Cardiac fibroblast (primary cell): ENCODE data around the gene MAN1A1.
A peak's percentile ranks its signal among the peaks of the same experiment; 100 is the strongest.

Source experiments
- DNase-seq, 2 donors: peaks; one replicate each; pipeline versions ENCODE4 v3.0.0 to v3.0.0-alpha.2; 2010; ENCODE audit warnings: low read depth in 2 of 2
- H3K4me3 ChIP-seq, 2 donors: replicated peaks in 1 of 2; 1 replicate in 1 of 2; 2 replicates in 1 of 2; pipeline ENCODE4 v1.5.1; 2011; ENCODE audit warnings: low read depth in 2 of 2, low read length in 2 of 2, mild to moderate bottlenecking in 2 of 2, moderate library complexity in 1 of 2
- TF ChIP-seq, protein P1 (sequence below): IDR thresholded peaks from one replicate; pipeline ENCODE4 v1.5.1; 2011; ENCODE audit warnings: low read depth, mild to moderate bottlenecking, low read length, inconsistent platforms

Gene MAN1A1

DNA sequence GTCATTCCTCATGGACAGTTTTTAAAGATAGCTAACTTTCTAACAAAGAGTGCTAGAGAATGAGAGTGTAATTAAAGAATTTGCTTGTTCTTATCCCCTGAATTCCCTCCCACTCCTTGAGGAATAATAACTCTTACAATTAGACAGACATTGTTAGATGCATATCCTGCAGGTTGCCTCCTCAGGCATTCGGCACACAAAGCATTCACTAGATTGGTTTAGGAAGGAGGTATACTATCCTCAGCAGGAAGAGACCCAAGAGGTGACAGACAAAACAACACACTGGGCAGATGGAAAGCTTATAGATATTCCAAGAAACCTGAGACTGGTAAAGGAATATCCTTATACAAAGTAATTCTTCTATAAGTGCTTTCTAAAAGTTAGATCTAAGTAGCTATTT, 162.0 kb downstream of the MAN1A1 start:
- H3K4me3 ChIP-seq = no peak overlapping the region
- TF ChIP-seq, protein P1, sequence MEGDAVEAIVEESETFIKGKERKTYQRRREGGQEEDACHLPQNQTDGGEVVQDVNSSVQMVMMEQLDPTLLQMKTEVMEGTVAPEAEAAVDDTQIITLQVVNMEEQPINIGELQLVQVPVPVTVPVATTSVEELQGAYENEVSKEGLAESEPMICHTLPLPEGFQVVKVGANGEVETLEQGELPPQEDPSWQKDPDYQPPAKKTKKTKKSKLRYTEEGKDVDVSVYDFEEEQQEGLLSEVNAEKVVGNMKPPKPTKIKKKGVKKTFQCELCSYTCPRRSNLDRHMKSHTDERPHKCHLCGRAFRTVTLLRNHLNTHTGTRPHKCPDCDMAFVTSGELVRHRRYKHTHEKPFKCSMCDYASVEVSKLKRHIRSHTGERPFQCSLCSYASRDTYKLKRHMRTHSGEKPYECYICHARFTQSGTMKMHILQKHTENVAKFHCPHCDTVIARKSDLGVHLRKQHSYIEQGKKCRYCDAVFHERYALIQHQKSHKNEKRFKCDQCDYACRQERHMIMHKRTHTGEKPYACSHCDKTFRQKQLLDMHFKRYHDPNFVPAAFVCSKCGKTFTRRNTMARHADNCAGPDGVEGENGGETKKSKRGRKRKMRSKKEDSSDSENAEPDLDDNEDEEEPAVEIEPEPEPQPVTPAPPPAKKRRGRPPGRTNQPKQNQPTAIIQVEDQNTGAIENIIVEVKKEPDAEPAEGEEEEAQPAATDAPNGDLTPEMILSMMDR = no peak
- DNase-seq = no peak

DNA sequence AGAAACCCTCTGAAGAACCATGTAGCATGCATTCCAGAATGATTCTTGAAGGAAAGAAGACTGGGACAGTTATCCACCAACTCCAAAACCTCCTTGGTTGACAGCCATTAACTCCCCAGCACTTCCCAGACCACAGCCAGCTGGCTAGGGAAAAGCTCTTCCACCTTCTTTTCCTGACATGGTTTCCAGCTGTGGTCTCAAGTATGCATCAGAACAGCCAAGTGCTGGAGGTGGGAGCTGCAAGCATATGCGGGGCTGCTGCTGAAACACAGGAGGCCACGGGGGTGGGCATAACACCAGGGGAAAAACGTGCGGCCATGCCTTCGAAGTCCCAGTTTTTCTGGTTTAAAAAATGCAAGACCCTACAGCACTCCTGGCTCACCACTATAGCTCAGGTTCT, 163.1 kb downstream of the MAN1A1 start:
- H3K4me3 ChIP-seq = no peak overlapping the region
- TF ChIP-seq, protein P1 = no peak
- no peak for DNase-seq

DNA sequence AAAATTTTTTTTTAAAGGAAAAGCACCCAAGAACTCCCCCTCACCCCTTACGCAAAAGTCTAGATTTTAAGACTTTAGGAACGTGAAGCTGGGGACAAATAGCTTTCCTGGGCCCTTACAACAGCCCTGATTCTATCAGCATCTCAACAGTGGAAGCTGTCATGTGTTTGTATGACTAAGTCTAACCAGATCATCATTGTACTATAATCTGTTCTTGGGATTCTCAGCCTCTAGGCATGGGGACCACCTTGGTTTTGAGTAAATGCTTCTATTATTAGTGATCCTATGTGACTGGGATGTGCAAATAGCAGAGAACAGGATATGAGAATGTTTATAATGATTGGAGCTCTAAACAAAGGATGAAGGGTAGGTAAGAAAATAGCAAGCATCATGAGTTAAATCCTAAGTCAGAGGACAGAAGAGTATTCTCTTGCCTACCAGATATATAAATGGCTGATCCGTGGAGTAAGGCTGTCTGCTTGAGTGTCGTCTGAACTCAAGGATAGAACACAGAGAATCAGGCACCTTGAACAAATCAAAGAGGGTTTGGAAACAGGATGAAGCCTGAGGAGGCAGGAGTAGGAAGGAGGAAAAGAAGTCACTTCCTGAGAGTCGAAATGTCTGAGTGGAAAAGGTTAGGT, 165.4 kb downstream of the MAN1A1 start:
- DNase-seq = peak in 1 of 2 donors; percentile 4
- TF ChIP-seq, protein P1 = no peak

DNA sequence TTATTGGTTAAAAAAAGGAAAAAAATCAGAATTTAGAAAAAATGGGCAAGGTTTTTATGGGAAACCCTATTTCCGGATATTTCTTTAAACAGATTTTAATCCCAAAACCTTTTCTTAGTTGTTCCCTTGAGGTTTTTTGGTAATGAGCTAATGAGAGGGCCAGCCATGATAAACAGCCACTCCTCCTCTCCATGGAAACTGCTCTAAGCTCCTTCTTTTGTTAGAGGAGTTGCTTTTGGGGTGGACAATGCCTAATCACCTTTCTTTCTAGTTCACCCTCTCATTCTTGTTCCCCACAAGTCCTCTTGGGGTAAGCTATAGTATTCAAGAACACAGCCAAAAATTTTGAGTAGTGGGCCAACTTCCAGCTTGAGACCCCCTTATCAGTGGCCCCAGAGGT, 166.1 kb downstream of the MAN1A1 start:
- TF ChIP-seq, protein P1 = no peak
- H3K4me3 ChIP-seq = no peak overlapping the region
- no peak for DNase-seq

More for the DNA sequence above, 165.4 kb downstream of the MAN1A1 start:
- H3K4me3 ChIP-seq = no peak overlapping the region

DNA sequence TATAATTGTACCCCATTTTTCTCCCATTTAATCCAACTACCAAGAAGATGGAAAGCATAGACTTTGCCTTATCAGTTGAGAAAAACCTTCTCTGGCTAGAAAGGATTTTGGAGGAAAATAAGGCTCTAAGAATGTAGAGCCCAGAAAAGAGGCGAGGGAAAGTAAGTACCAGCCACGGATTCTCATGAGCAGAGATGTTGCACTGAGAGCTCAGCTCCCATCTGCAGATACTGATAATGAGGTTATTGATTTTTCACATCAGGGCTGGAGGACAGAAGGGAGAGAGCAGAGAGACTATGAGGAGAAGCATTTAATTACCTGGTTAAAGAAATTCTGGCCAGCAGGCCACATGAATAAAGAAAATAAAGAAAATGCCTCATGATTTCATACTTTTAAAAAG, 166.7 kb downstream of the MAN1A1 start:
- TF ChIP-seq, protein P1 = no peak
- no peak for DNase-seq
- H3K4me3 ChIP-seq = no peak overlapping the region

DNA sequence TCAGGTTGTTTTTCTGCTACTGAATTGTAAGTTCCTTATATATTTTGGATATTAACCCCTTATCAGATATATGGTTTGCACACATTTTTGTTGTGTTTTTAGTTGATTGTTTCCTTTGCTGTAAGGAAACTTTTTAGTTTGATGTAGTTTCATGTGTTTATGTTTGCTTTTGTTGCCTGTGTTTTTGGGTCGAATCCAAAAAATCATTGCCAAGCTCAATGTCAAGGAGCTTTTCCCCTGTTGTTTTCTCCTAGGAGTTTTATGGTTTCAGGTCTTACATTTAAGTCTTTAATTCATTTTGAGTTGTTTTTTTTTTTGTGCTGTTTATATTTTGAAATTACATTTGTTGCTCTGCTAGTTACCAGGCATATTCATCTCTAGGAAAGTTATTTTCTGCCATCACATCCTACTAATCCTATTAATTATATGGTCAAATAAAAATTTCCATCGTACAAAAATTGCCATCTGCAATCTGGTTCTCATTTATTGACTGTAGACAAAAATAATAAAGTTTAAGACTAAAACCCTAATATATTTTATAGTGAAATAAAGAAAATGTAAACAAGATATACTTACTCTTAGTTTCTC, 167.3 kb downstream of the MAN1A1 start:
- H3K4me3 ChIP-seq = no peak overlapping the region
- DNase-seq = no peak
- TF ChIP-seq, protein P1 = no peak
